Measurements from ENCODE around the gene CPTP. TPM values are rescaled to one million over a fixed set of nuclear protein-coding genes. Genes with fewer than 3 reads are reported as not detected.

Gene CPTP
- total and polyA plus RNA-seq, 10 of the 15 experiments (the other 5 are each of a cell fraction or from before 2014, with no cell fraction given), result 0.06 to 24.3 (median 10.0) TPM

DNA sequence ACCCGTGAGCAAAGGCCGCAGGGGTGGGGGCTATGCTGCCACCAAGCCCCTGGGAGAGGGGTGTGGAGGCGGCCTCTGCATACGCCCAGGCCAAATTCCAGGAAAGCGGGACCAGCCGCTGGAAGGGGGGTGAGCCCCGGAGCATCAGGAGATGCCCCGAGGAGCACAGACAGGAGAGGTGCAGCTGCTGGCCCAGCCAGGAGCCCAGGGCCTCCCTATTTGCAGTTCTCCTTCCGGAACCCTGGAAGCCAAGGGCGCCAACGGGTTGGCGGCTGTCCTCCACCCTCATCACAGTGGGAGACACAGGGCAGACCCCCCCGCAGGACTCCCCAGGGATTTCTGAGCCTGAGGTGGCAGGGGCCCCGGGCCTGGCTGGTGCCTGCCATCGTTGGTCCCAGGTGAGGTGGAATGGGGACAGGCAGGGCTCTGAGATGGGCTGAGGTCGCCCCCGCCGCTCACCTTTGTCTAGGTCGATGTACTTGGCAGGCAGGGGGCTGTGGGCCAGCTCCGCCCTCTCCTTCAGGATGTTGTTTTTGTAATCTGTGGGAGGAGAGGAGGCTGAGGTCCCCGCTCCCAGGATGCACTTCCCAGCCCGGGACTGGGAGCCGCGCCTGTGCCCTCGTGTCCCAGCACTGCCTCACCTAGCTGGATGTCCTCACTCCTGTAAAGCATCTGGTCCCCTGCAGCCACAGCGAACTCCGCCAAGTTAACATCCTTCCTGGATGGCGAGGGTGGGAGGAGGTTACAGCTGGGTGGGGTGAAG is 29.0 kb downstream of the CPTP start:
- SMC1A ChIA-PET (ENCODE audit: uncharacterized antibody, unreplicated experiment), result no interaction called here
- Histone ChIP-seq H3K36me3 (ENCODE audit: control insufficient read depth in 2 of 2, insufficient read depth in 2 of 2, low read length in 1 of 2) (no peaks in the 10 kb centered on the region), H3K4me3 (no peak overlapping the region), H3K9me3 (replicated peaks; ENCODE audit: control insufficient read depth, insufficient read depth, low read length) (no peaks in the 10 kb centered on the region), H3K9ac (ENCODE audit: control insufficient read depth, insufficient read depth, low read length) (no peak overlapping the region), H2AFZ (ENCODE audit: control insufficient read depth, low read depth, low read length) (no peak overlapping the region), H3K79me2 (ENCODE audit: control insufficient read depth, insufficient read depth, low read length) (no peaks in the 10 kb centered on the region; the same call in 1 of the 2 replicates), H3K27me3 (replicated peaks in 1 of 2; ENCODE audit: control insufficient read depth in 2 of 2, insufficient read depth in 2 of 2, low read length in 1 of 2) (peaks cover 0 to 3% of the 10 kb centered on the region in 2 experiments; a peak in 2 of 4 replicates), H3K4me2 (ENCODE audit: control insufficient read depth, insufficient read depth) (no peak overlapping the region), H3K27ac (ENCODE audit: control insufficient read depth, insufficient read depth) (no peak overlapping the region), H3K4me1 (ENCODE audit: control insufficient read depth, insufficient read depth, low read length) (no peaks in the 10 kb centered on the region), H4K20me1 (ENCODE audit: control insufficient read depth, insufficient read depth) (no peaks in the 10 kb centered on the region)
- CTCF ChIA-PET, result no interaction called here
- RAD21 ChIA-PET (ENCODE audit: unreplicated experiment), result no interaction called here
- ATAC-seq (no peak), DNase-seq (ENCODE audit: low read depth, low spot score) (no peak), FAIRE-seq (no peak)
- POLR2A ChIA-PET, result no interaction called here
- no TSS peak for BruUV-seq (replicated peaks)
- WGBS (ENCODE audit: insufficient coverage, insufficient replicate concordance, low lambda C conversion rate, missing lambda C conversion rate), result 25% methylated on average over 28 of the region's 28 CpGs
- intact Hi-C loops (cut with micrococcal nuclease; ENCODE audit: unreplicated experiment), result no loop called here
- in situ Hi-C loops (cut with MboI), result no loop called here
- TF ChIP-seq TBL1XR1 (IDR thresholded peaks at IDR 0.05; ENCODE audit: low read depth, low read length) (no peak), RB1 (IDR thresholded peaks at IDR 0.05; ENCODE audit: borderline replicate concordance) (no peak), RBBP5 (conservative IDR thresholded peaks at IDR 0.05) (no peak), MEF2A (IDR thresholded peaks at IDR 0.05; ENCODE audit: insufficient read depth, low read depth, low read length) (no peak), WRNIP1 (IDR thresholded peaks at IDR 0.05; ENCODE audit: borderline replicate concordance, low read depth, low read length) (no peak), CHD4 (IDR thresholded peaks at IDR 0.05) (no peak), MXI1 (IDR thresholded peaks at IDR 0.05; ENCODE audit: low read depth, low read length) (no peak), BHLHE40 (IDR thresholded peaks at IDR 0.05; ENCODE audit: borderline replicate concordance in 1 of 2, low read depth in 2 of 2, low read length in 1 of 2) (no peak), ZNF24 (IDR thresholded peaks at IDR 0.05) (no peak), SMC3 (IDR thresholded peaks at IDR 0.05; ENCODE audit: borderline replicate concordance, low read length) (no peak), ZNF217 (IDR thresholded peaks at IDR 0.05) (no peak), ZNF622 (IDR thresholded peaks at IDR 0.05) (no peak), SIN3A (IDR thresholded peaks at IDR 0.05; ENCODE audit: low read depth, low read length) (no peak), RFX5 (IDR thresholded peaks at IDR 0.05; ENCODE audit: low read depth, low read length) (no peak), ZNF384 (IDR thresholded peaks at IDR 0.05; ENCODE audit: borderline replicate concordance, low read depth, low read length) (no peak), CHD2 (IDR thresholded peaks at IDR 0.05; ENCODE audit: borderline replicate concordance, low read depth, low read length) (no peak)
- TF ChIP-seq, protein P1, sequence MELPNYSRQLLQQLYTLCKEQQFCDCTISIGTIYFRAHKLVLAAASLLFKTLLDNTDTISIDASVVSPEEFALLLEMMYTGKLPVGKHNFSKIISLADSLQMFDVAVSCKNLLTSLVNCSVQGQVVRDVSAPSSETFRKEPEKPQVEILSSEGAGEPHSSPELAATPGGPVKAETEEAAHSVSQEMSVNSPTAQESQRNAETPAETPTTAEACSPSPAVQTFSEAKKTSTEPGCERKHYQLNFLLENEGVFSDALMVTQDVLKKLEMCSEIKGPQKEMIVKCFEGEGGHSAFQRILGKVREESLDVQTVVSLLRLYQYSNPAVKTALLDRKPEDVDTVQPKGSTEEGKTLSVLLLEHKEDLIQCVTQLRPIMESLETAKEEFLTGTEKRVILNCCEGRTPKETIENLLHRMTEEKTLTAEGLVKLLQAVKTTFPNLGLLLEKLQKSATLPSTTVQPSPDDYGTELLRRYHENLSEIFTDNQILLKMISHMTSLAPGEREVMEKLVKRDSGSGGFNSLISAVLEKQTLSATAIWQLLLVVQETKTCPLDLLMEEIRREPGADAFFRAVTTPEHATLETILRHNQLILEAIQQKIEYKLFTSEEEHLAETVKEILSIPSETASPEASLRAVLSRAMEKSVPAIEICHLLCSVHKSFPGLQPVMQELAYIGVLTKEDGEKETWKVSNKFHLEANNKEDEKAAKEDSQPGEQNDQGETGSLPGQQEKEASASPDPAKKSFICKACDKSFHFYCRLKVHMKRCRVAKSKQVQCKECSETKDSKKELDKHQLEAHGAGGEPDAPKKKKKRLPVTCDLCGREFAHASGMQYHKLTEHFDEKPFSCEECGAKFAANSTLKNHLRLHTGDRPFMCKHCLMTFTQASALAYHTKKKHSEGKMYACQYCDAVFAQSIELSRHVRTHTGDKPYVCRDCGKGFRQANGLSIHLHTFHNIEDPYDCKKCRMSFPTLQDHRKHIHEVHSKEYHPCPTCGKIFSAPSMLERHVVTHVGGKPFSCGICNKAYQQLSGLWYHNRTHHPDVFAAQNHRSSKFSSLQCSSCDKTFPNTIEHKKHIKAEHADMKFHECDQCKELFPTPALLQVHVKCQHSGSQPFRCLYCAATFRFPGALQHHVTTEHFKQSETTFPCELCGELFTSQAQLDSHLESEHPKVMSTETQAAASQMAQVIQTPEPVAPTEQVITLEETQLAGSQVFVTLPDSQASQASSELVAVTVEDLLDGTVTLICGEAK (IDR thresholded peaks at IDR 0.05; ENCODE audit: borderline replicate concordance), result no peak
- TF ChIP-seq, protein P2, sequence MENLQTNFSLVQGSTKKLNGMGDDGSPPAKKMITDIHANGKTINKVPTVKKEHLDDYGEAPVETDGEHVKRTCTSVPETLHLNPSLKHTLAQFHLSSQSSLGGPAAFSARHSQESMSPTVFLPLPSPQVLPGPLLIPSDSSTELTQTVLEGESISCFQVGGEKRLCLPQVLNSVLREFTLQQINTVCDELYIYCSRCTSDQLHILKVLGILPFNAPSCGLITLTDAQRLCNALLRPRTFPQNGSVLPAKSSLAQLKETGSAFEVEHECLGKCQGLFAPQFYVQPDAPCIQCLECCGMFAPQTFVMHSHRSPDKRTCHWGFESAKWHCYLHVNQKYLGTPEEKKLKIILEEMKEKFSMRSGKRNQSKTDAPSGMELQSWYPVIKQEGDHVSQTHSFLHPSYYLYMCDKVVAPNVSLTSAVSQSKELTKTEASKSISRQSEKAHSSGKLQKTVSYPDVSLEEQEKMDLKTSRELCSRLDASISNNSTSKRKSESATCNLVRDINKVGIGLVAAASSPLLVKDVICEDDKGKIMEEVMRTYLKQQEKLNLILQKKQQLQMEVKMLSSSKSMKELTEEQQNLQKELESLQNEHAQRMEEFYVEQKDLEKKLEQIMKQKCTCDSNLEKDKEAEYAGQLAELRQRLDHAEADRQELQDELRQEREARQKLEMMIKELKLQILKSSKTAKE (IDR thresholded peaks at IDR 0.05; ENCODE audit: low read depth, poor library complexity, severe bottlenecking), result no peak

All from GM12878 (cell line).